Gastroesophageal sphincter (tissue), 4 donors: ENCODE data around the gene ARID1B. TPM values are rescaled to one million over a fixed set of nuclear protein-coding genes. Genes with fewer than 3 reads are reported as not detected.
A peak's percentile ranks its signal among the peaks of the same experiment; 100 is the strongest.

Experiments
- ATAC-seq: fragments of 150-250 bp; one replicate; pipeline ENCODE4 v1.9.1; 2016; ENCODE audit warnings: mild to moderate bottlenecking, moderate library complexity
- H3K27ac ChIP-seq, 4 donors: fragments of 200-600 bp; sonication (generic) in 3 of 4; 1 replicate in 3 of 4; 2 replicates in 1 of 4; pipeline ENCODE4 v1.5.1; 2016 to 2019
- H3K27me3 ChIP-seq: fragments of 200-600 bp; sonication (generic); one replicate; pipeline ENCODE4 v1.5.1; 2019
- H3K36me3 ChIP-seq, 2 donors: fragments of 200-600 bp; sonication (generic); one replicate each; pipeline ENCODE4 v1.5.1; 2019; ENCODE audit warnings: control low read depth in 1 of 2
- H3K4me1 ChIP-seq, 3 donors: fragments of 200-600 bp; sonication (generic); 1 replicate in 2 of 3; 2 replicates in 1 of 3; pipeline ENCODE4 v1.5.1; 2016 to 2019; ENCODE audit warnings: control low read depth in 2 of 3
- H3K4me3 ChIP-seq, 2 donors: fragments of 200-600 bp; sonication (generic); one replicate each; pipeline ENCODE4 v1.5.1; 2019; ENCODE audit warnings: mild to moderate bottlenecking in 1 of 2, moderate library complexity in 1 of 2
- H3K9me3 ChIP-seq, 3 donors: fragments of 200-600 bp; sonication (generic); one replicate each; pipeline ENCODE4 v1.5.1; 2017 to 2019; ENCODE audit warnings: control low read depth in 2 of 3
- CTCF ChIP-seq, 4 experiments: fragments of 200-600 bp in 2 of 4; fragments of 450-650 bp in 2 of 4; sonication (generic) in 1 of 4; IDR thresholded peaks; one replicate each; pipeline ENCODE4 v1.5.1; 2017 to 2019; ENCODE audit warnings: antibody characterized with exemption in 4 of 4, mild to moderate bottlenecking in 2 of 4, moderate library complexity in 2 of 4
- EP300 ChIP-seq: sonication (generic); formaldehyde crosslinking; IDR thresholded peaks from one replicate; pipeline ENCODE4 v1.6.1; 2017; ENCODE audit warnings: antibody characterized with exemption, mild to moderate bottlenecking
- POLR2A ChIP-seq, 2 donors: fragments of 450-650 bp; IDR thresholded peaks; one replicate each; pipeline ENCODE4 v1.6.1; 2017; ENCODE audit warnings: antibody characterized with exemption in 2 of 2, mild to moderate bottlenecking in 2 of 2, moderate library complexity in 1 of 2
- POLR2AphosphoS5 ChIP-seq: sonication (generic); formaldehyde crosslinking; IDR thresholded peaks from one replicate; pipeline ENCODE4 v1.6.1; 2017; ENCODE audit warnings: antibody characterized with exemption
- WGBS, 2 donors: methylation state at CpG; one replicate each; pipeline ENCODE4 v1.1.5; 2018; ENCODE audit warnings: low coverage in 1 of 2; 5-methylcytosine and 5-hydroxymethylcytosine counted together
- total RNA-seq, 4 donors: library from RNA; depleted of rRNA; stranded (reverse); fragments of >200 nt; gene quantifications; one replicate each; pipeline ENCODE4 v1.1.0, GENCODE V29; 2016

ARID1B gene
- total RNA-seq, 4 donors from 2014 or later: 40.0 to 106 (median 79.7) TPM

- WGBS, 2 donors: 9 to 13% methylated on average over 6 to 7 of the region's 33 CpGs
- H3K4me1 ChIP-seq: peaks cover 6 to 50% (median 12%) of the 10 kb centered on the region in 3 donors
Measured at GRCh38 chr6:157021993-157022740, 245.0 kb downstream of the ARID1B start.

GRCh38 chr6:157023958-157024357 is 246.8 kb downstream of the ARID1B start:
- no peak overlapping the region for H3K4me3 ChIP-seq
- no peaks in the 10 kb centered on the region for H3K9me3 ChIP-seq
- 17% methylated on average over 2 of the region's 2 CpGs for WGBS, 2 donors
- no peaks in the 10 kb centered on the region for H3K27me3 ChIP-seq
- ATAC-seq: no peak
- H3K4me1 ChIP-seq: peaks cover 6 to 43% (median 12%) of the 10 kb centered on the region in 3 donors
- peak overlapping the region; percentile 15 to 99 (median 98) for H3K27ac ChIP-seq
- TF ChIP-seq CTCF (IDR thresholded peaks at IDR 0.05) (peak in 1 of 4 experiments; percentile 6), POLR2AphosphoS5 (peak; percentile 32), POLR2A (IDR thresholded peaks at IDR 0.05) (no peak), EP300 (no peak)
- no peaks in the 10 kb centered on the region for H3K36me3 ChIP-seq

More at GRCh38 chr6:157021993-157022740, 245.0 kb downstream of the ARID1B start:
- Histone ChIP-seq H3K27me3 (no peaks in the 10 kb centered on the region), H3K9me3 (no peaks in the 10 kb centered on the region), H3K36me3 (no peaks in the 10 kb centered on the region), H3K27ac (peak overlapping the region; percentile 84 to 99 (median 98)), H3K4me3 (peak overlapping the region; percentile 50 to 83)
- peak; percentile 87 for ATAC-seq
- no peak for TF ChIP-seq CTCF (IDR thresholded peaks at IDR 0.05)
- TF ChIP-seq POLR2AphosphoS5: peak; percentile 76
- TF ChIP-seq POLR2A (IDR thresholded peaks at IDR 0.05): no peak
- TF ChIP-seq EP300: no peak

GRCh38 chr6:157024745-157025144 is 247.6 kb downstream of the ARID1B start:
- no peak for ATAC-seq
- TF ChIP-seq CTCF (IDR thresholded peaks at IDR 0.05) (no peak), POLR2AphosphoS5 (no peak), EP300 (no peak), POLR2A (IDR thresholded peaks at IDR 0.05) (no peak)
- no peaks in the 10 kb centered on the region for H3K36me3 ChIP-seq
- peaks cover 4 to 35% (median 12%) of the 10 kb centered on the region in 3 donors for H3K4me1 ChIP-seq
- no peak overlapping the region for H3K4me3 ChIP-seq
- peak overlapping the region in 2 of 4 donors; percentile 99 for H3K27ac ChIP-seq
- no peaks in the 10 kb centered on the region for H3K9me3 ChIP-seq
- WGBS, 2 donors: 74 to 97% methylated on average over 3 of the region's 3 CpGs
- H3K27me3 ChIP-seq: no peaks in the 10 kb centered on the region

GRCh38 chr6:157025437-157025836 is 248.3 kb downstream of the ARID1B start:
- TF ChIP-seq CTCF (IDR thresholded peaks at IDR 0.05): no peak
- TF ChIP-seq EP300: no peak
- peak; percentile 11 for TF ChIP-seq POLR2AphosphoS5

More at GRCh38 chr6:157025437-157025836, 248.3 kb downstream of the ARID1B start:
- Histone ChIP-seq H3K36me3 (no peaks in the 10 kb centered on the region), H3K4me3 (no peak overlapping the region), H3K4me1 (peaks cover 2 to 28% (median 12%) of the 10 kb centered on the region in 3 donors), H3K27ac (peak overlapping the region in 2 of 4 donors; percentile 3 to 19), H3K27me3 (no peaks in the 10 kb centered on the region), H3K9me3 (no peaks in the 10 kb centered on the region)
- ATAC-seq: no peak
- 82 to 83% methylated on average over 1 of the region's 1 CpG for WGBS, 2 donors
